ENCODE results near the gene FMN1. TPM values are rescaled to one million over a fixed set of nuclear protein-coding genes. Genes with fewer than 3 reads are reported as not detected.

FMN1 gene
- total and polyA plus RNA-seq, 2 of the 13 experiments (the other 11 are each of a cell fraction or from before 2014, with no cell fraction given): 0.20 to 0.60 TPM

GRCh38 chr15:33163816-33164215, 30.7 kb downstream of the FMN1 start:
- Histone ChIP-seq H3K27ac (ENCODE audit: extremely low read length, insufficient read depth, low read length) (no peak overlapping the region), H3K36me3 (replicated peaks in 1 of 2; ENCODE audit: control insufficient read depth in 1 of 2, insufficient read depth in 2 of 2, low read length in 2 of 2) (no peaks in the 10 kb centered on the region), H3K27me3 (ENCODE audit: control insufficient read depth in 1 of 2, insufficient read depth in 2 of 2, low read length in 2 of 2) (no peaks in the 10 kb centered on the region), H3K79me2 (ENCODE audit: insufficient read depth, low read length) (no peaks in the 10 kb centered on the region), H2AFZ (ENCODE audit: low read length) (no peak overlapping the region), H3K9ac (ENCODE audit: insufficient read depth, low read depth, low read length) (no peak overlapping the region), H3K4me3 (replicated peaks in 1 of 3; ENCODE audit: insufficient read depth in 1 of 3, low read depth in 2 of 3, low read length in 3 of 3) (no peak overlapping the region), H3K4me2 (ENCODE audit: low read depth, low read length) (no peak overlapping the region), H4K20me1 (ENCODE audit: insufficient read depth, low read length) (no peaks in the 10 kb centered on the region), H3K9me3 (ENCODE audit: low read length) (no peaks in the 10 kb centered on the region), H3K4me1 (ENCODE audit: insufficient read depth, low read length) (no peaks in the 10 kb centered on the region)
- TF ChIP-seq ZNF577 (CRISPR knock-in tag; IDR thresholded peaks at IDR 0.05; ENCODE audit: borderline replicate concordance, low read depth) (no peak), ATF2 (CRISPR knock-in tag; IDR thresholded peaks at IDR 0.05) (no peak), ZBTB1 (CRISPR knock-in tag; IDR thresholded peaks at IDR 0.05; ENCODE audit: borderline replicate concordance) (no peak), ZGPAT (CRISPR knock-in tag; IDR thresholded peaks at IDR 0.05) (no peak), ZNF232 (CRISPR knock-in tag; IDR thresholded peaks at IDR 0.05; ENCODE audit: borderline replicate concordance) (no peak), PAX8 (CRISPR knock-in tag; IDR thresholded peaks at IDR 0.05; ENCODE audit: borderline replicate concordance) (no peak), YEATS2 (CRISPR knock-in tag; IDR thresholded peaks at IDR 0.05; ENCODE audit: borderline replicate concordance) (no peak), ZNF251 (CRISPR knock-in tag; IDR thresholded peaks at IDR 0.05) (no peak), ADNP (CRISPR knock-in tag; IDR thresholded peaks at IDR 0.05) (no peak), ZNF207 (IDR thresholded peaks at IDR 0.05; ENCODE audit: borderline replicate concordance) (no peak), ZNF530 (CRISPR knock-in tag; IDR thresholded peaks at IDR 0.05; ENCODE audit: low read depth) (no peak), RCOR2 (CRISPR knock-in tag; IDR thresholded peaks at IDR 0.05) (no peak), TOE1 (CRISPR knock-in tag; IDR thresholded peaks at IDR 0.05) (no peak), ZFP36L2 (CRISPR knock-in tag; IDR thresholded peaks at IDR 0.05) (no peak), KLF12 (CRISPR knock-in tag; IDR thresholded peaks at IDR 0.05; ENCODE audit: borderline replicate concordance) (no peak), BHLHE40 (IDR thresholded peaks at IDR 0.05; ENCODE audit: low read length) (no peak), SP1 (IDR thresholded peaks at IDR 0.05) (no peak), SP1 (CRISPR knock-in tag; IDR thresholded peaks at IDR 0.05) (no peak), ZKSCAN5 (CRISPR knock-in tag; IDR thresholded peaks at IDR 0.05) (no peak), IKZF1 (IDR thresholded peaks at IDR 0.05) (no peak), MIER3 (CRISPR knock-in tag; IDR thresholded peaks at IDR 0.05; ENCODE audit: borderline replicate concordance) (no peak)
- DNase-seq (ENCODE audit: low spot score): no peak
- ChIA-PET CTCF (ENCODE audit: low intra/inter-chr PET ratio, low total read pairs) (no interaction called here), POLR2A (no interaction called here)
- intact Hi-C loops (cut with micrococcal nuclease; ENCODE audit: unreplicated experiment) (no loop called here), in situ Hi-C loops (cut with HindIII; ENCODE audit: extremely low pct_ligation_motif_present, low pct_unique_long_range_greater_than_20kb) (no loop called here)
- no peak for FAIRE-seq
- 75% methylated on average over 3 of the region's 3 CpGs for WGBS (ENCODE audit: low lambda C conversion rate)
- BruUV-seq (replicated peaks): no TSS peak
- ATAC-seq: no peak

All from HepG2 (cell line).